Neural progenitor cell (in vitro differentiated cells): ENCODE results near the gene LZTS2.

Experiments
- EZH2phosphoT487 ChIP-seq: fragments of 200-600 bp; sonication (generic); IDR thresholded peaks from 2 replicates; pipeline ENCODE4 v1.6.1; 2017; ENCODE audit warnings: antibody characterized with exemption
- TF ChIP-seq, protein P1 (sequence below): fragments of 200-600 bp; sonication (generic); IDR thresholded peaks from 2 replicates; pipeline ENCODE4 v1.5.1; 2017; ENCODE audit warnings: antibody characterized with exemption, mild to moderate bottlenecking

DNA sequence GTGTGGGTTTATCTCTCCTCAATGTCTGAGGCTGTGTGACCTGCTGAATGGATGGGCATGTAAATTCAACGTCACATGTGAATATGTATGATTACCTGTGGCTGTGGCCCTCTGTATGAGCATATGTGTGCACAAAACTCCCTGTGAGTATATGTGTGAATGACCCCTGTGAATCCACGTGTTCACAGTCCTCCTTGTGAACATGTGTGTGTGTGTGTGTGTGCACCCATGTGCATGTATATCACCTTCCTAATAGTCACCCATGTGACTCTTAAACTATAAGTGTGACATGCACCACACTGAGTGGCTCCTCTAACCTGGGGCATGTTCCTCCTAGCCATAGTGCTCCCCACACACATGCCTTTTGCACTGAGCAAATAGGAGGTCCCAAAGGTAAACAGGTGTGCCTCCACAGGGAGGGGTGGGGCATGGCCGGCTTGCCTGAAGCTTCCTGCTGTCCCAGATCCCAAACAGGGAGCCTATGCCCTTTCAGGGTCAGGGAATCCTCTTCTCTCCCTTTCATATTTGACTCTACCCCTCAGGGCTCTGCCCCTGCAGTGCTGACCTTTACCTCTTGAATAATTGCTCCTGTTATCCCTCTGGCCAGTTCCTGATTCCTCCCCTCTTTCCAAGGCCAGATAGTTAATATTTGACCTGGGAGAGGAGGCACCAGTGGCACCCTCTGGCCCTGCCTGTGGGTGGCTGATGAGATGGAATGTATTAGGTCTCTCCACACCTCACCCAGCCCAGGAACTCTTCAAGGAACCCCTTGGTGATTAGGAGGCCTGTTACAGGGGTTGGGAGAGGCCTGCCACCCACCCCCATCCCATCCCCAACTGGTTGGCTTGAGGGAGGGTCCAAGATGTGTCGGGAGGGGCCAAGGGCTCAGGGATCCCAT, 28.4 kb upstream of the LZTS2 start:
- TF ChIP-seq, protein P1, sequence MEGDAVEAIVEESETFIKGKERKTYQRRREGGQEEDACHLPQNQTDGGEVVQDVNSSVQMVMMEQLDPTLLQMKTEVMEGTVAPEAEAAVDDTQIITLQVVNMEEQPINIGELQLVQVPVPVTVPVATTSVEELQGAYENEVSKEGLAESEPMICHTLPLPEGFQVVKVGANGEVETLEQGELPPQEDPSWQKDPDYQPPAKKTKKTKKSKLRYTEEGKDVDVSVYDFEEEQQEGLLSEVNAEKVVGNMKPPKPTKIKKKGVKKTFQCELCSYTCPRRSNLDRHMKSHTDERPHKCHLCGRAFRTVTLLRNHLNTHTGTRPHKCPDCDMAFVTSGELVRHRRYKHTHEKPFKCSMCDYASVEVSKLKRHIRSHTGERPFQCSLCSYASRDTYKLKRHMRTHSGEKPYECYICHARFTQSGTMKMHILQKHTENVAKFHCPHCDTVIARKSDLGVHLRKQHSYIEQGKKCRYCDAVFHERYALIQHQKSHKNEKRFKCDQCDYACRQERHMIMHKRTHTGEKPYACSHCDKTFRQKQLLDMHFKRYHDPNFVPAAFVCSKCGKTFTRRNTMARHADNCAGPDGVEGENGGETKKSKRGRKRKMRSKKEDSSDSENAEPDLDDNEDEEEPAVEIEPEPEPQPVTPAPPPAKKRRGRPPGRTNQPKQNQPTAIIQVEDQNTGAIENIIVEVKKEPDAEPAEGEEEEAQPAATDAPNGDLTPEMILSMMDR, result no peak
- TF ChIP-seq EZH2phosphoT487, result no peak
